Heart left ventricle (tissue), 13 donors: Measurements from ENCODE around the gene GALNT10.

Experiments
- POLR2A ChIP-seq, 2 donors: fragments of 450-650 bp; IDR thresholded peaks; one replicate each; pipeline ENCODE4 v1.6.1; 2017; ENCODE audit warnings: antibody characterized with exemption in 2 of 2, mild to moderate bottlenecking in 2 of 2, moderate library complexity in 2 of 2
- TF ChIP-seq, protein P1 (sequence below), 12 donors: fragments of 200-600 bp; sonication (generic) in 4 of 12; IDR thresholded peaks; one replicate each; pipeline versions ENCODE4 v1.5.0 to v1.8.0; 2018 to 2022; ENCODE audit warnings: antibody characterized with exemption in 12 of 12, mild to moderate bottlenecking in 5 of 12
- donor health status: ischemic (EF 13 %, LVEDD 7.1; RV severe dilation, severe dysfunction).
- donor health status: DM: no; HTN: yes; CAD: no.
- donor health status: DM: no; HTN: no; CAD: no.
- donor health status: ischemic (EF 25% LVEDD 6.9; RV normal size, moderate dysfunction).
- donor health status: ischemic (EF 25% LVEDD 5.7; RV mildly dilated, moderate dysfunction).
- donor health status: ischemic (EF 35%, LVEDD 5.7; RV mildly dilated, moderate dysfunction).
- donor health status: nonischemic (EF 11% LVEDD 7.7; RV severe dilation, severe dysfunction).
- donor health status: DM: yes; HTN: yes; CAD: no.
- donor health status: PGD.
- donor health status: ischemic (EF 29% LVEDD 5.4; RV normal size, mild dysfunction).
- donor health status: nonischemic (EF 23%, LVEDD 6.1; RV moderate dilation, normal function).

DNA sequence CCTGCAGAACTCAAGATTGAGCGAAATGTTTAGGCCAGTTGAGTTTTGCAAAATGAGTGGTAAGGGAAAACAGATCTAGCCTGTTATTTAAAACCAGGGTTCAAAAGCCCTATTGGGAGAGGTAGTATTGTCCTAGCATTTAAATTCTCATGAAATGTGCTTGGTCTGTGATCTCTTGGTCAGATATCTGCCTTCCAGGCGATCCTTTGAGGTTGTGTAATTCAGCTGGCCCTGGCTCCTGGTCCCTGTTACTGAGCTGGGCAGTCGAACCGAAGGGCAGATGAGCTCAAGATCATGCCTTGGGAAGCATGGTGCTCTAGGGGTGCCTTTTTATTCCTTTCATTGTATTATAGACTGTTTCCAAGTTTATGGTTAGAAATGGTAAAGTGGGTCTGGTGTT lies 269.6 kb downstream of the GALNT10 start:
- TF ChIP-seq POLR2A (IDR thresholded peaks at IDR 0.05) = no peak
- TF ChIP-seq, protein P1, sequence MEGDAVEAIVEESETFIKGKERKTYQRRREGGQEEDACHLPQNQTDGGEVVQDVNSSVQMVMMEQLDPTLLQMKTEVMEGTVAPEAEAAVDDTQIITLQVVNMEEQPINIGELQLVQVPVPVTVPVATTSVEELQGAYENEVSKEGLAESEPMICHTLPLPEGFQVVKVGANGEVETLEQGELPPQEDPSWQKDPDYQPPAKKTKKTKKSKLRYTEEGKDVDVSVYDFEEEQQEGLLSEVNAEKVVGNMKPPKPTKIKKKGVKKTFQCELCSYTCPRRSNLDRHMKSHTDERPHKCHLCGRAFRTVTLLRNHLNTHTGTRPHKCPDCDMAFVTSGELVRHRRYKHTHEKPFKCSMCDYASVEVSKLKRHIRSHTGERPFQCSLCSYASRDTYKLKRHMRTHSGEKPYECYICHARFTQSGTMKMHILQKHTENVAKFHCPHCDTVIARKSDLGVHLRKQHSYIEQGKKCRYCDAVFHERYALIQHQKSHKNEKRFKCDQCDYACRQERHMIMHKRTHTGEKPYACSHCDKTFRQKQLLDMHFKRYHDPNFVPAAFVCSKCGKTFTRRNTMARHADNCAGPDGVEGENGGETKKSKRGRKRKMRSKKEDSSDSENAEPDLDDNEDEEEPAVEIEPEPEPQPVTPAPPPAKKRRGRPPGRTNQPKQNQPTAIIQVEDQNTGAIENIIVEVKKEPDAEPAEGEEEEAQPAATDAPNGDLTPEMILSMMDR (IDR thresholded peaks at IDR 0.05) = no peak
